HK-2 (cell line): ENCODE measurements around the gene NPB.

ENCODE experiments used
- DNase-seq: peaks from one replicate; pipeline ENCODE4 v3.0.0-alpha.2; 2018; ENCODE audit not compliant: unreplicated experiment

Gene NPB

GRCh38 chr17:81869221-81870130 lies 32.6 kb upstream of the NPB start:
- no peak for DNase-seq

- peak; percentile 54 for DNase-seq
Observed at GRCh38 chr17:81870131-81870980, 31.7 kb upstream of the NPB start.

DNA sequence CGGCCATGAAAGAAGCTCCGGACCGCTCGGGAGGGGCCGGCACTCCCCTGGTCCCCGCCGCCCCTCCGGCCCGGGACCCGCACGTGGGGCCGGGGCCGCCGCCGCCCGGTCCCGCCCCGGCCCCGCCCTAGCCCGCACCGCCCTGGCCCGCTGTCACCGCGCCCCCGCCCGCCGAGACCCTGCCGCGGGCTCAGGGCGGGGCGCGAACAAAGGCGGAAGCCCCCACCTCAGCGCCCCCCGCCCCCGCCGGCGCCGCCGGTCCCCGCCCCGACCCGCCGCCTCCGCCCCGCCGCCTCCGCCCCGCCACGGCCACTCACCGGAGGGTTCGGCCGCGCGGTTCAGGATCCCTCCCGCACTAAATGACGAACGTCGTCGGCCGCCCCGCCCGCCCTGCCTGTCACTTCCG lies 31.1 kb upstream of the NPB start, which contains the start of gene ARHGDIA:
ARHGDIA (minus strand) TSS at position 357 of the 406 bp plus-strand sequence. CDS start 1,407 bp downstream, outside the sequence.
- DNase-seq: no peak

DNA sequence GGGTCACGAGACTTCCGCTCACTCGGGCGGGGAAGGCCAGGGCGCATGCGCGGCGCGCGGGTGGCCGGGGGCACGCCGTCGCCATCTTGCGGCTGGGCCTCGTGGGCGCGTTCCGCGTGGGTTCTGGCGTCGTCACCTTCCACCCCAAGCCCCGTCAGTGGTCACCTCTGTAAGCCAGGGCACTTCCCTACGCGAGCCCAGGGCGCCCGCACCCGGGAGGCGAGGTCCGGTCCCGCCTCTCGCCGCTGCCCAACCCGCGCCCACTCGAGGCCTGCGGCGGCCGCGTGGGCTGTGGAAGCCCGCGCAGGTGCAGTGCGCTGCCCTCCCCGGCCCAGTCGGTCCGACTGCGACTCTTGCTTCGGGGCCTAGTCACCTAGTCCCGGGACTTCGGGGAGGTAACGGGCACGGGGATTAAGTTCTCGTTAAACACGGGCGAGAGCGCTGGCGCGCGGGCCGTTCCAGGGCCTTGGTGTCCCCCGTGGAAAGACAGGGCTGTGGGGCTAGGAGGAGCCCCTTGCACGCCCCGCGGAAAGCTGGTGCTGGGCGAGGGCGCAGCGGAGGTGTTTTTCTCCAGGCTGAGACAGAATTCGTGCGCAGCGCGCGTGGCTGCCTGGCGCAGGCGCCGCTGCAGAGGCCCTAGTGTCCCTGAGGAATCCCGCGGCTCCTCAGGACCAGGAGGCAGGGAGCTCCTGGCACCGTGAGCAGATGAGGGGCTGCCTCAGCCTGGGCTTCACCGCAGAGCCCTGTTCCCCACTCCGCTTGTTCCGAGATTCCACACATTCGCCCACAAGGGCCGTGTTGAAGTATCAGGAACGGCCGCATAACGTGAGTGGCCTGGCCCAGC lies 30.4 kb upstream of the NPB start:
- peak; percentile 94 for DNase-seq

DNA sequence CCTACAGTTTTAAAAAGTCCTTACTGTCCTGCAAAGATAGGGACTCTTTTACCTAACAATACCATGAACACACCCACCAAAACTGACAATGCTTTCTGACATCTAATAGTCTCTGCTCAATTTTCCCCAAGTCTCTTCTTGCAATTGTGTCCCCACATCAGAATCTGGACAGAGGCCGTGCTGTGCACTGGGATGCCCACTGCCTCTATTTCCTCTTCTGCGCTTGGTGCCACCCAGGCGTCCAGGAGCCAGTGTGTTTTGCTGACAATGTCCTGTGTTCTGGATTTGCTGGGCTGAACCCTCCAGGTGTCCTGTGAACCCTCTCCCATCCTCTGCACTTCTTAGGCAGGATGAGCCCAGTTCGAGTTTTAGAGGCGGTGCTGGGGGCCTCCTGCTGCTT lies 24.5 kb upstream of the NPB start:
- no peak for DNase-seq

DNA sequence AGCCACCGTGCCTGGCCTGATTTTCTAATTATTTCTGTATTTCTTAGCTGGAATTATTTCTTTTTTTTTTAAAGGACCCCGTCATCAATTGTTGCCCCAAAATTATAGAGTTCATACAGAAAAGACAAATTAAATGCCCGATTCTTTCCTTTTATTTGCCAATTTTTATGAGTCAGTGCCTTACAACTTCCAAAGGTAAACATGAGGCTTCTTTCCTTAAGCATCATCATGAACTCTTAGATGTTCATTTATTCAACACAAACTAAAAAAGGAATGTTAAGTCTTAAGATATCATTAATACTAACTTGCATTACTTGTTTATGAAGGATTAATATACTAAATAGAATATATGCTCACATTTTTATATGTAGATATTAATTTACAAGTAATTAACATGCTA lies 23.7 kb upstream of the NPB start:
- DNase-seq: no peak

- DNase-seq: no peak
Observed at GRCh38 chr17:81879121-81879520, 22.9 kb upstream of the NPB start.

- DNase-seq: no peak
Observed at GRCh38 chr17:81884520-81884919, 17.5 kb upstream of the NPB start.

DNA sequence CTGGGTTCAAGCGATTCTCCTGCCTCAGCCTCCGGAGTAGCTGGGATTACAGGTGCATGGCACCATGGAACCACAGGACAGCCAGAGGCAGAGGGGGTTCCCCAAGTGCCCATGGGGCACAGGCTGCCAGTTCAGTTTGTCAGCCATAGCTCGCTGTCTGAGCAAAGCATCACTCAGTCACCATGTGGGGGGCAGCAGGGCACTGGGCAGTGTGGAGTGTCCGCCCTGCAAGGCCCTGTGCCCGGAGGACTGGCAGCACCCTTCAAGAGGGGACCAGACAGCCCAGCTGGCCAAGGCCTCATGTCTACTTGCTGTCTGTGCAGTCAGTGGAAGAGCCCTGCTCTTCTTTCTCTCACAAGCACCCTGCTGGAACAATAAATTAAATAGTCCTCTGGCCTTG lies 17.1 kb upstream of the NPB start:
- DNase-seq: no peak

- no peak for DNase-seq
Observed at GRCh38 chr17:81885454-81885853, 16.6 kb upstream of the NPB start.

DNA sequence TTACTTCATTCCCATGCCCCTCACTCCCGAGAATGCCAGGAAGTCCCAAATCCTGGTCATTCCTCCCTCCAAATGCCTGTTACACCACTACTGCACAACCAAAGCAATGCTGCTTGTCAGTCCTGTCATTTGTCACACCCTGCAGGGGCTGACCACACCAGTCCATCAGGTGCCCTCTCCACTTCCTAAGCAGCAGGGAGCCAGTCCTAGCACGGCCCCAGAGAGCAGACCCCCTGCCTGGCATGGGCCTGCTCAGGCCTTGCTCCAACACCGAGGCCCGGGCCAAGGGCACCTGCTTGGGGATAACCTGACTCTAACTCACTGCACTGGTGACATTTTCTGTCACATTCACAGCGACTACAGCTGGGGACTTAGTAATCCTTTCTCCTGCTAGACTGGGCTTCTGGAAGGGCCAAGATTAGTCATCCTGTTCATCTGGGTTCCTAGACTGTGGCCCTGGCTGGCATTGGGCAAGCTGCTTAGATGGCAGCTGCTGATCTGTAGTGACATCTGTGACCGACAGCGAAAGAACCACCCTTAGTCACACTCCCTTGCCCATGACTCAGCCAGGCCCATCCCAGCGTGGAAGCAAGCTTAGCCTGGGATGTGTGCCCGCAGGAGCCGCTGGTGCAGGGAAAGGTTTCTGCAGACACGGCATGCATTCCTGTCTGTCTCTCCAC lies 16.0 kb upstream of the NPB start:
- DNase-seq: peak; percentile 91

DNA sequence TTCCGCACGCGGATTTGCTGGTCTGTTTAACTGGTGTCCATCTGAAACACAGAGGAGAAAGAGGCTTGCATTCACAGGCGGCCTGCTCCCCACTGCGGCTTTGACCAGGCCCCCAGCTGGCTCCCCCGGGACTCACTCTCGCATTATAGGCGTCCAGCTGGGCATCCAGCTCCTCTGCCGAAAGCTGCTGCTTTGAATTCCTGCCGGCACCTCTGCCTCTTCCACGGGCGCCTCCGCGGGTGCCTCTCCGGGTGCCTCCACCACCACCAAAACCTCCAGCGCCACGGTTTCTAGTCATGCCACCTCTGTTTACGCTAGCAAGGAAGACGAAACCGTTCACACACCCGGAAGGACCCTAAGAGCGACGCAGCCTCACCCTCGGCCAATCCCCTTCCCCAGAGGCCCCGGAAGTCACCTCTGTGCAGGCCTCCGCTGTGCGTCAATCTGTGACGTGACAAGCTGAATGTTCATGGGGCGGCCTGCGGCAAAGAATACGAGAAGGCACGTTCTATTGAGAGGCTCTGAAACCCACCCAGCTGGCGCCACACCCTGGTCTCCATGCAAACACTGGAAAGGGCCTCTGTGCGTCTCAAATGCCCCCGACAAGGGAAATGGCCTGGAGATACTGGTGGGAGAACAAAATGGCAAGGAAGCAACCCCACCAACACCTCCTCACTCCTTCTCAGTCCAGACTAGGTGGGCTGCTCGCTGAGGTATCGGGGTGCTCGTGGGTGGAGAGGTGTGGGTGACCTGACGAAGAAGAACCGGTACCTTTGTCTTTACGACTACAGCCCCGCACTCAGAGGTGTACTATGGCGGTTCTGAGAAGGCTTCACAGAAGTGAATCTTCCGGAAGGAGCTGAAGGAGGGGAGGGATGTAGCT lies 13.7 kb upstream of the NPB start:
- DNase-seq: no peak

DNA sequence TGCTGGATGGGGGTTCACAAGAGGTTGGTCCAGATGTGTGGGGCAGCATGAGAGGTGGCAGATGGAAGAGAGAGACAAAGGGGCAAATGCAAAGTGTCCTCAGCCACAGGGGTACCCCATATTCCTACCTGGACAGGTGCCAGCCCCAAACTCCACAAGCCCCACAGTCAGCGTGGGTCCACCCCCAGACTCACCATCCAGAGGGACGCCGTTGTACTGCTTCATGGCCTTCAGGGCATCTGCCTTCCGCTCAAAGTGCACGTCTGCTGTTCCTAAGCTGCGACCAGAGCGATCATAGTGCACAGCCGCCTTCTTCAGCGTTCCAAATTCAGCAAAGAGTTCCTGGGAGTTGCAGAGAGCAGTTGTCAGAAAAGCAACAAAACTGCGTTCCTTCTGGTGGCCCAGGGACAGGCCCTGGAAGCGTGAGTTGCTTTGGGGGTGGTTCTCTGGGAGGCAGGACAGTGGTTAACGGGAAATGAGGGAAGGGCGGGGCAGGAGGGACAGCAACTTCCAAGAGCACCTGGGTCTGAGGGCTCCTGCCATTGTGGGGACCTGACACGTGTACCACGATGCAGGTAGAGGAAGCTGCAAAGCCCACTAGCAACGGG lies 12.9 kb upstream of the NPB start:
- DNase-seq: no peak

DNA sequence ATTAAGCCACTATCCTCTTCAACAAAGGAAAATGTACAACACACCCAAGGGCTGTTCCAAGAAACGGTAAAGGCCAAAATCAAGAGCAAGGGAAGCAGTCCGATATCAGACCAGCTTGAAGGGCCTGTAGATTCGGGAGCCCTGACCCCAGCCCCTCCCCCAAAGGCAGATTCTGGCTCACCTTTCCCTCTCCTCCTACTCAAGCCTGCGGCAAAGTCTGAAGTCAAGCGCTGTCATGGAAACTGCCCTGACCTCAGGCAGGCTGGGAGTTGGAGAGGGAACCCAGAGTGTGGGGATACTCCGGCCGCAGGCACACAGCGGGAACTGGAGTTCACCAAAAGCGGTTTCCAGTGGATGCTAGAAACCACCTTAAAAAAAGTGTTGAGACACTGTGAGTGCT lies 12.4 kb upstream of the NPB start:
- no peak for DNase-seq

- DNase-seq: no peak
Observed at GRCh38 chr17:81890447-81891302, 11.4 kb upstream of the NPB start.

DNA sequence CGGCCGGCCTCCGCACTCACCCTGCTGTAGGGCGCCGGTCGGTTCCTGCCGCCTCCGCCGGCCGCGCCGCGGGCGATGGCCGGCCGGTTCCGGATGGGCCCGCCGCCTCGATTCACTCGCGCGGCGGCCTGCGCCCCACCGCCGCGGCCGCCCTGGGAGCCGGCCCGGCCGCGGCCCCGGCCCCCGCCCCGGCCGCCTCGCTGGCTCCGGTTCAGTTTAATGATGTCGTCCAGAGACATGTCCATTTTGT lies 10.8 kb upstream of the NPB start:
- no peak for DNase-seq

- DNase-seq: no peak
Observed at GRCh38 chr17:81895400-81895799, 6.6 kb upstream of the NPB start.

- DNase-seq: peak; percentile 41
Observed at GRCh38 chr17:81898029-81898866, 3.8 kb upstream of the NPB start.
